Measurements from ENCODE around the gene NFE2L2. TPM values are rescaled to one million over a fixed set of nuclear protein-coding genes. Genes with fewer than 3 reads are reported as not detected.
"Not testable (repeated sequence)": the region's sequence is repeated elsewhere in the genome, so short reads cannot be mapped to it uniquely, and the experiment has no call there.

Gene NFE2L2
- total and polyA plus RNA-seq, 2 donors (not counting 1 experiment from before 2014, with no cell fraction given): 142 to 166 TPM

GRCh38 chr2:177190941-177191340 is 73.6 kb downstream of the NFE2L2 start:
- Histone ChIP-seq H3K27ac (ENCODE audit: insufficient read depth, low read length) (no peak overlapping the region), H2AFZ (ENCODE audit: low read length) (no peak overlapping the region), H3K79me2 (ENCODE audit: control insufficient read depth, insufficient read depth, low read length) (no peaks in the 10 kb centered on the region), H3K4me2 (ENCODE audit: extremely low read depth, insufficient read depth, low read length) (no peak overlapping the region), H3K9me3 (ENCODE audit: control insufficient read depth, insufficient read depth, low read depth, low read length) (no peaks in the 10 kb centered on the region), H3K9ac (ENCODE audit: insufficient read depth, low read length) (no peak overlapping the region), H3K4me3 (replicated peaks in 1 of 4; ENCODE audit: control extremely low read depth in 1 of 4, insufficient read depth in 1 of 4, low read depth in 3 of 4, low read length in 4 of 4) (no peak overlapping the region), H3K36me3 (ENCODE audit: control insufficient read depth, insufficient read depth, low read length) (no peaks in the 10 kb centered on the region), H4K20me1 (ENCODE audit: control insufficient read depth, extremely low read depth, insufficient read depth, low read length) (no peaks in the 10 kb centered on the region), H3K4me1 (ENCODE audit: control insufficient read depth, extremely low read depth, insufficient read depth, low read length) (peaks cover 3% of the 10 kb centered on the region), H3K27me3 (ENCODE audit: control insufficient read depth, insufficient read depth, low read length) (no peaks in the 10 kb centered on the region)
- no peak for DNase-seq (ENCODE audit: low read depth in 2 of 2)
- TF ChIP-seq EZH2 (IDR thresholded peaks at IDR 0.05; ENCODE audit: low read length, missing control alignments) (no peak), CTCF (conservative IDR thresholded peaks at IDR 0.05 in 1 of 2, IDR thresholded peaks at IDR 0.05 in 1 of 2; ENCODE audit: low read depth in 1 of 2, low read length in 2 of 2) (no peak)

GRCh38 chr2:177188482-177189469 is 75.8 kb downstream of the NFE2L2 start:
- no peak overlapping the region for H3K9ac ChIP-seq (ENCODE audit: insufficient read depth, low read length)
- H2AFZ ChIP-seq (ENCODE audit: low read length): no peak overlapping the region
- no peaks in the 10 kb centered on the region for H3K36me3 ChIP-seq (ENCODE audit: control insufficient read depth, insufficient read depth, low read length)
- no peaks in the 10 kb centered on the region for H3K79me2 ChIP-seq (ENCODE audit: control insufficient read depth, insufficient read depth, low read length)
- DNase-seq (ENCODE audit: low read depth in 2 of 2): no peak
- H3K9me3 ChIP-seq (ENCODE audit: control insufficient read depth, insufficient read depth, low read depth, low read length): no peaks in the 10 kb centered on the region
- H4K20me1 ChIP-seq (ENCODE audit: control insufficient read depth, extremely low read depth, insufficient read depth, low read length): no peaks in the 10 kb centered on the region
- peaks cover 3% of the 10 kb centered on the region for H3K4me1 ChIP-seq (ENCODE audit: control insufficient read depth, extremely low read depth, insufficient read depth, low read length)
- no peak overlapping the region for H3K4me2 ChIP-seq (ENCODE audit: extremely low read depth, insufficient read depth, low read length)
- H3K4me3 ChIP-seq (replicated peaks in 1 of 4; ENCODE audit: control extremely low read depth in 1 of 4, insufficient read depth in 1 of 4, low read depth in 3 of 4, low read length in 4 of 4): no peak overlapping the region
- H3K27ac ChIP-seq (ENCODE audit: insufficient read depth, low read length): no peak overlapping the region
- TF ChIP-seq EZH2 (IDR thresholded peaks at IDR 0.05; ENCODE audit: low read length, missing control alignments) (no peak), CTCF (conservative IDR thresholded peaks at IDR 0.05 in 1 of 2, IDR thresholded peaks at IDR 0.05 in 1 of 2; ENCODE audit: low read depth in 1 of 2, low read length in 2 of 2) (no peak)
- no peaks in the 10 kb centered on the region for H3K27me3 ChIP-seq (ENCODE audit: control insufficient read depth, insufficient read depth, low read length)

DNA sequence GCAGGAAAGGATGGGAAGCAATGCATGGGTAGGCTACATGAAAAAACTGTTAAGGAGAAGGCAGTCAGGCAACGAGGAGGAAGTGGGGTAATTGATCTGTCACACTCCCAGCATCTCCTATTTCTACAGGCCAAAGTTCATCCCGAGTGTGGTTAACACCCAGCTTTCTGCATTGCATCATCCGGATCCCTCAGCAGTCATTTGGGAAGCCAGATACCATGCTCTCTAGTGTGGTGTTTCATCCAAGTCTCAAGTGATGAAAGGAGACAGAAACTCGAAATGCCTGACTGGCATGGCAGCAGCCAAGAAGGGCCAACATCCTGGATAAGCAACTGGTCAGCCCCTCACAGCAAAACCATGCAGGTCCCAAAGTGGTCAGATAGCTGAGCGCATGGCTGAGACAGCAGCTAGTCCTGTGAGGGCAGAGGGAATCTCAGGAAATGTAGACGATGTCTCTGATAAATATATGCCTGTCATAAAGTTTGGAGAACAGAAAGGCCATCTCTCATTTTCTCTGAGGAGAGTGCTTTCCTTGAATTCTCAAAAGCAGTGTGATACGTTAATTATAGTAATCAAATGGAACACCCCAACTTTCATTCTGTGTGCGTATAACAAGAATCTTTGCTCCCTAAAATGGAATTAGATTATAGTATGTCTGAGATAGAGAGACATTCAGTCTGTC is 76.8 kb downstream of the NFE2L2 start:
- no peaks in the 10 kb centered on the region for H3K79me2 ChIP-seq (ENCODE audit: control insufficient read depth, insufficient read depth, low read length)
- no peak overlapping the region for H3K9ac ChIP-seq (ENCODE audit: insufficient read depth, low read length)
- H3K4me3 ChIP-seq (replicated peaks in 1 of 4; ENCODE audit: control extremely low read depth in 1 of 4, insufficient read depth in 1 of 4, low read depth in 3 of 4, low read length in 4 of 4): no peak overlapping the region
- peaks cover 3% of the 10 kb centered on the region for H3K4me1 ChIP-seq (ENCODE audit: control insufficient read depth, extremely low read depth, insufficient read depth, low read length)
- H2AFZ ChIP-seq (ENCODE audit: low read length): peak overlapping the region; percentile 50
- no peaks in the 10 kb centered on the region for H4K20me1 ChIP-seq (ENCODE audit: control insufficient read depth, extremely low read depth, insufficient read depth, low read length)
- no peak for TF ChIP-seq CTCF (conservative IDR thresholded peaks at IDR 0.05 in 1 of 2, IDR thresholded peaks at IDR 0.05 in 1 of 2; ENCODE audit: low read depth in 1 of 2, low read length in 2 of 2)
- TF ChIP-seq EZH2 (IDR thresholded peaks at IDR 0.05; ENCODE audit: low read length, missing control alignments): no peak
- no peak overlapping the region for H3K4me2 ChIP-seq (ENCODE audit: extremely low read depth, insufficient read depth, low read length)
- no peaks in the 10 kb centered on the region for H3K27me3 ChIP-seq (ENCODE audit: control insufficient read depth, insufficient read depth, low read length)
- no peaks in the 10 kb centered on the region for H3K9me3 ChIP-seq (ENCODE audit: control insufficient read depth, insufficient read depth, low read depth, low read length)
- H3K27ac ChIP-seq (ENCODE audit: insufficient read depth, low read length): no peak overlapping the region
- no peaks in the 10 kb centered on the region for H3K36me3 ChIP-seq (ENCODE audit: control insufficient read depth, insufficient read depth, low read length)
- DNase-seq (ENCODE audit: low read depth in 2 of 2): peak; percentile 49 to 87

GRCh38 chr2:177186038-177186437 is 78.5 kb downstream of the NFE2L2 start:
- not testable (repeated sequence) for H3K4me3 ChIP-seq (replicated peaks in 1 of 4; ENCODE audit: control extremely low read depth in 1 of 4, insufficient read depth in 1 of 4, low read depth in 3 of 4, low read length in 4 of 4); H2AFZ ChIP-seq (ENCODE audit: low read length); H3K4me2 ChIP-seq (ENCODE audit: extremely low read depth, insufficient read depth, low read length); H3K27me3 ChIP-seq (ENCODE audit: control insufficient read depth, insufficient read depth, low read length); H3K9ac ChIP-seq (ENCODE audit: insufficient read depth, low read length); H3K27ac ChIP-seq (ENCODE audit: insufficient read depth, low read length); H3K9me3 ChIP-seq (ENCODE audit: control insufficient read depth, insufficient read depth, low read depth, low read length); H3K36me3 ChIP-seq (ENCODE audit: control insufficient read depth, insufficient read depth, low read length); H4K20me1 ChIP-seq (ENCODE audit: control insufficient read depth, extremely low read depth, insufficient read depth, low read length); H3K79me2 ChIP-seq (ENCODE audit: control insufficient read depth, insufficient read depth, low read length); H3K4me1 ChIP-seq (ENCODE audit: control insufficient read depth, extremely low read depth, insufficient read depth, low read length); DNase-seq (ENCODE audit: low read depth in 2 of 2)

Measured in fibroblast of lung (primary cell).